CD4-positive, alpha-beta T cell treated with Interleukin-4 for 4 hours (primary cell): Measurements from ENCODE around the gene ABCG4.
"Not testable (repeated sequence)": the region's sequence is repeated elsewhere in the genome, so short reads cannot be mapped to it uniquely, and the experiment has no call there.

Experiments used
- DNase-seq: peaks from one replicate; pipeline ENCODE4 v3.0.0-alpha.2; 2020

ABCG4 gene

GRCh38 chr11:119187123-119187892 is 38.5 kb downstream of the ABCG4 start:
- DNase-seq: no peak

GRCh38 chr11:119188067-119188466 is 39.2 kb downstream of the ABCG4 start:
- no peak for DNase-seq

- DNase-seq: no peak
Measured at GRCh38 chr11:119188887-119189286, 40.0 kb downstream of the ABCG4 start.

GRCh38 chr11:119189393-119189792 is 40.5 kb downstream of the ABCG4 start:
- DNase-seq: no peak

GRCh38 chr11:119190531-119190930 is 41.7 kb downstream of the ABCG4 start:
- DNase-seq: no peak

GRCh38 chr11:119191265-119191664 is 42.4 kb downstream of the ABCG4 start:
- not testable (repeated sequence) for DNase-seq

- no peak for DNase-seq
Measured at GRCh38 chr11:119192111-119192510, 43.3 kb downstream of the ABCG4 start.

GRCh38 chr11:119193001-119193400 is 44.1 kb downstream of the ABCG4 start:
- DNase-seq: no peak

GRCh38 chr11:119193626-119194025 is 44.8 kb downstream of the ABCG4 start:
- DNase-seq: no peak

- DNase-seq: no peak
Measured at GRCh38 chr11:119194811-119195440, 46.1 kb downstream of the ABCG4 start.

GRCh38 chr11:119195680-119196079 is 46.8 kb downstream of the ABCG4 start:
- DNase-seq: no peak

- peak; percentile 82 for DNase-seq
Measured at GRCh38 chr11:119196833-119197483, 48.1 kb downstream of the ABCG4 start.

- no peak for DNase-seq
Measured at GRCh38 chr11:119198925-119199324, 50.1 kb downstream of the ABCG4 start.

GRCh38 chr11:119201236-119201635 is 52.4 kb downstream of the ABCG4 start:
- not testable (repeated sequence) for DNase-seq

GRCh38 chr11:119202554-119202953 is 53.7 kb downstream of the ABCG4 start:
- DNase-seq: no peak

GRCh38 chr11:119204066-119204465 is 55.2 kb downstream of the ABCG4 start:
- DNase-seq: no peak

- DNase-seq: no peak
Measured at GRCh38 chr11:119205080-119205479, 56.2 kb downstream of the ABCG4 start.

- DNase-seq: peak; percentile 91
Measured at GRCh38 chr11:119205574-119206510, 57.0 kb downstream of the ABCG4 start, which contains the start of gene CBL. Gene CBL, plus strand, starts transcription at chr11:119206339. Its CDS starts 79 bp downstream, at chr11:119206418.

- DNase-seq: peak; percentile 41
Measured at GRCh38 chr11:119206511-119207414, 57.9 kb downstream of the ABCG4 start.

- no peak for DNase-seq
Measured at GRCh38 chr11:119207415-119207960, 58.6 kb downstream of the ABCG4 start.

GRCh38 chr11:119209186-119209585 is 60.3 kb downstream of the ABCG4 start:
- no peak for DNase-seq
